ENCODE measurements around the gene HOXA3.

The HOXA3 gene

GRCh38 chr7:27126596-27127327 lies 25.6 kb downstream of the HOXA3 start:
- DNase-seq = no peak

GRCh38 chr7:27125986-27126394 lies 26.4 kb downstream of the HOXA3 start:
- no peak for DNase-seq

- no peak for DNase-seq
These were observed 27.3 kb downstream of the HOXA3 start for GRCh38 chr7:27124902-27125689.

- no peak for DNase-seq
These were observed 28.1 kb downstream of the HOXA3 start for GRCh38 chr7:27124096-27124901.

- no peak for DNase-seq
These were observed 28.8 kb downstream of the HOXA3 start for GRCh38 chr7:27123477-27124053.

GRCh38 chr7:27123007-27123476 lies 29.3 kb downstream of the HOXA3 start:
- DNase-seq = no peak

- DNase-seq = no peak
These were observed 30.1 kb downstream of the HOXA3 start for GRCh38 chr7:27122077-27122910.

- DNase-seq = no peak
These were observed 30.7 kb downstream of the HOXA3 start for GRCh38 chr7:27121684-27122076.

GRCh38 chr7:27119412-27119911 lies 32.9 kb downstream of the HOXA3 start:
- DNase-seq = no peak

- no peak for DNase-seq
These were observed 33.8 kb downstream of the HOXA3 start for GRCh38 chr7:27118580-27118979.

- DNase-seq = no peak
These were observed 34.4 kb downstream of the HOXA3 start for GRCh38 chr7:27117887-27118491.

- no peak for DNase-seq
These were observed 35.2 kb downstream of the HOXA3 start for GRCh38 chr7:27116962-27117886.

GRCh38 chr7:27116031-27116961 lies 36.1 kb downstream of the HOXA3 start:
- DNase-seq = no peak

- no peak for DNase-seq
These were observed 37.0 kb downstream of the HOXA3 start for GRCh38 chr7:27115221-27116026.

- no peak for DNase-seq
These were observed 37.5 kb downstream of the HOXA3 start for GRCh38 chr7:27114881-27115220.

GRCh38 chr7:27113991-27114769 lies 38.2 kb downstream of the HOXA3 start:
- no peak for DNase-seq
